ENCODE data around the gene SRP68.

Gene SRP68

DNA sequence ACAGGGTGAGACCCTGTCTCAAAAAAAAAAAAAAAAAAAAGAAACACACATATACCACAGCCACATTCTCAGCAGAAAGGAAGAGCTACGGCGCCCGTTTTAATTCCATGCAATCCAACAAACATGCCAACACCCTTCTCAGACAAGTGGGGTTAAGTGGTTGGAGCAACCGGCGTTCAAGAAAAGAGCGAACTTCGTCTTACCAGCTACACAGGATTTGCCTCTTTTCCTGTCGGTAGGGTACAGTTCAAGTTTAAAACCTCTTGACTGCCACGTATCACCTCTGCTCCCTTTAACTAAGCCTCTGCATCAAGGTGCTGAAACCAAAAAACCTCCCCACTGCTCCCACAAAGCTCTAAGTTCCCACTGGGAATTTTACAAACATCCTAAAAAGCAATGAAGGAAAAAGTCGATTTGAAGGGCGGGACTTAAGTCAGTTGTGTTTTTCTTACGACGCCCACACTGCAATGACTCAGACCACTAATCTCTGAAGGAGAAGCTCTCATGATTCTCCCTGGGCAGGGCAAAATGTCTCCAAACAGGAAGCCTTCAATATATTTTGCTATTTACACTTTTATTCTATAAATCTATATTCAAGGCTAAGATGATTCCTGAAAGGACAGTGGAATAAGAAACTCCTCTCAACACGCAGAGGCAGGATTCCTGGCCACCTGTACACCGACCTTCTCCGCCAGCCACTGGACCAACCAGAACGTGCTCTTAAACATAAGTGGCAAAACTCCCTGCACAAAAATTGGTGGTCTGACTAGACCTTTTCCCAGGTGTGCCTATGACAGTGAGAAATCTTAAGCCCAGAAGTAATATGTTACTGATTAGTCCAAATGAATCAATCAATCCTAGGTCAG lies 18.8 kb downstream of the SRP68 start:
- TF ChIP-seq POLR2AphosphoS5 (IDR thresholded peaks at IDR 0.05; ENCODE audit: low read depth, low read length) (no peak), FOXP2 (optimal IDR thresholded peaks at IDR 0.05; ENCODE audit: borderline replicate concordance, extremely low read depth, extremely low read length, insufficient read depth) (no peak), TAF1 (IDR thresholded peaks at IDR 0.05; ENCODE audit: borderline replicate concordance, insufficient read depth, low read length) (no peak), SIN3A (IDR thresholded peaks at IDR 0.05; ENCODE audit: borderline replicate concordance, insufficient read depth, low read length) (no peak)
- TF ChIP-seq, protein P1, sequence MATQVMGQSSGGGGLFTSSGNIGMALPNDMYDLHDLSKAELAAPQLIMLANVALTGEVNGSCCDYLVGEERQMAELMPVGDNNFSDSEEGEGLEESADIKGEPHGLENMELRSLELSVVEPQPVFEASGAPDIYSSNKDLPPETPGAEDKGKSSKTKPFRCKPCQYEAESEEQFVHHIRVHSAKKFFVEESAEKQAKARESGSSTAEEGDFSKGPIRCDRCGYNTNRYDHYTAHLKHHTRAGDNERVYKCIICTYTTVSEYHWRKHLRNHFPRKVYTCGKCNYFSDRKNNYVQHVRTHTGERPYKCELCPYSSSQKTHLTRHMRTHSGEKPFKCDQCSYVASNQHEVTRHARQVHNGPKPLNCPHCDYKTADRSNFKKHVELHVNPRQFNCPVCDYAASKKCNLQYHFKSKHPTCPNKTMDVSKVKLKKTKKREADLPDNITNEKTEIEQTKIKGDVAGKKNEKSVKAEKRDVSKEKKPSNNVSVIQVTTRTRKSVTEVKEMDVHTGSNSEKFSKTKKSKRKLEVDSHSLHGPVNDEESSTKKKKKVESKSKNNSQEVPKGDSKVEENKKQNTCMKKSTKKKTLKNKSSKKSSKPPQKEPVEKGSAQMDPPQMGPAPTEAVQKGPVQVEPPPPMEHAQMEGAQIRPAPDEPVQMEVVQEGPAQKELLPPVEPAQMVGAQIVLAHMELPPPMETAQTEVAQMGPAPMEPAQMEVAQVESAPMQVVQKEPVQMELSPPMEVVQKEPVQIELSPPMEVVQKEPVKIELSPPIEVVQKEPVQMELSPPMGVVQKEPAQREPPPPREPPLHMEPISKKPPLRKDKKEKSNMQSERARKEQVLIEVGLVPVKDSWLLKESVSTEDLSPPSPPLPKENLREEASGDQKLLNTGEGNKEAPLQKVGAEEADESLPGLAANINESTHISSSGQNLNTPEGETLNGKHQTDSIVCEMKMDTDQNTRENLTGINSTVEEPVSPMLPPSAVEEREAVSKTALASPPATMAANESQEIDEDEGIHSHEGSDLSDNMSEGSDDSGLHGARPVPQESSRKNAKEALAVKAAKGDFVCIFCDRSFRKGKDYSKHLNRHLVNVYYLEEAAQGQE (IDR thresholded peaks at IDR 0.05; ENCODE audit: insufficient read depth in 1 of 2, low read depth in 2 of 2, low read length in 2 of 2): no peak

DNA sequence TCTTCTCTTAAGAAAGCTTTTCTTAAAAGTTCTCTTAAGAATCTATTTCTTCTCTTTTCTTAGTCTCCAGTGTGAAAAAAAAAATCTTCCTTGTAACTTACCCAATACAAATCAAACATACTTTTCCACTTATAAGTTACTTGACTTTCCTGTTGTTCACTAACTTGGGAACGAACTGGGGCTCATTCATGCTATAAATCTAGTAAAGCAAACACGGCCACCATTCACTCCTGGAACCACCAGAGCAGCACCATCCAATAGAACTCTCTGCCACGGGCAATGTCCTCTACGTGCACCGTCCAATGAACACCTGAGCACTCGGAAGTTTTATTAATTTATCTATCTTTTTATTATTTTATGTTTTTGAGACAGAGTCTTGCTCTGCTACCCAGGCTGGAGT lies 20.8 kb downstream of the SRP68 start:
- TF ChIP-seq TAF1 (IDR thresholded peaks at IDR 0.05; ENCODE audit: borderline replicate concordance, insufficient read depth, low read length) (no peak), FOXP2 (optimal IDR thresholded peaks at IDR 0.05; ENCODE audit: borderline replicate concordance, extremely low read depth, extremely low read length, insufficient read depth) (no peak), POLR2AphosphoS5 (IDR thresholded peaks at IDR 0.05; ENCODE audit: low read depth, low read length) (no peak), SIN3A (IDR thresholded peaks at IDR 0.05; ENCODE audit: borderline replicate concordance, insufficient read depth, low read length) (no peak)
- TF ChIP-seq, protein P1 (IDR thresholded peaks at IDR 0.05; ENCODE audit: insufficient read depth in 1 of 2, low read depth in 2 of 2, low read length in 2 of 2): no peak

DNA sequence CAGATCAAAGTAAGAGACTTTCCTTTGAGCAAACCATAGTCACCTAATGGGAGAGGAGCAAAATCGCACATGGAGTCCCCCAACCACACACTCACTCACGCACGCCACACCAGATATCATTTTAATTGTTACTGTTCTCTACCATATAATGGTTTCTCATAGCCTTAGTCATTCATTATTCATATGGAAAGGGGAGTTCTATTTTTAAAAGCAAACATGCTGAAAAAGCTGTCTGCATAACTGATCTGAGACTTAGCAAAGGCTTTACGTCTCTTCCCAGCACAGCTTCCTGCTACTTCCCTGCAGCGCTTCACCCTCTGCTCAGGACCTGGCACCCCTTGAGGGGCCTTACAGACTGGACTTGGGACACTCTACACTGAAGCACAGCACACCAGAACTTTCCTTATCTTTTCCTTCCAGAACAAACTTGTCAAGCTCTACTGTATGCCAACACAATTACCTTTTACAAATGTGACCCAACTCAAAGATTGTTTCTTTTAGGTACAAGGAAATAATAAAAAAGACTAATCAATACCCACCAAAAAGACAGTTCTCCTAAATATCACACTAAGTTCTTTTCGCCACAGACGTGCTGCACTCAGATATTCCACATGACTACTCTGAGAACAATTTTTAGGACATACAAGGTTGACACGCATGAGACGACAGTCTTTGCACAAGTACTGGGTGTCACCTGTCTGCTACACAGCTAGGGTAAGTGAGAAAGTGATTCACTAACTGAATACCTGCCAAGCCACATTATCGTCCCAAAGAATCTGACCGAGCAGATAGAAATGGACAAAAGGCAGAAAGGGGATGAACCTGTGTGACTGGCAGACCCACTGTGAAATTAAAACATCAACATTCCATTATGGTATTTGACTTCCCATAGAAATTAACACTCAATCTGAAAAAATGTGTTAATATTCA lies 21.5 kb downstream of the SRP68 start:
- TF ChIP-seq, protein P1 (IDR thresholded peaks at IDR 0.05; ENCODE audit: insufficient read depth in 1 of 2, low read depth in 2 of 2, low read length in 2 of 2): no peak
- TF ChIP-seq TAF1 (IDR thresholded peaks at IDR 0.05; ENCODE audit: borderline replicate concordance, insufficient read depth, low read length) (no peak), SIN3A (IDR thresholded peaks at IDR 0.05; ENCODE audit: borderline replicate concordance, insufficient read depth, low read length) (no peak), POLR2AphosphoS5 (IDR thresholded peaks at IDR 0.05; ENCODE audit: low read depth, low read length) (no peak), FOXP2 (optimal IDR thresholded peaks at IDR 0.05; ENCODE audit: borderline replicate concordance, extremely low read depth, extremely low read length, insufficient read depth) (no peak)

DNA sequence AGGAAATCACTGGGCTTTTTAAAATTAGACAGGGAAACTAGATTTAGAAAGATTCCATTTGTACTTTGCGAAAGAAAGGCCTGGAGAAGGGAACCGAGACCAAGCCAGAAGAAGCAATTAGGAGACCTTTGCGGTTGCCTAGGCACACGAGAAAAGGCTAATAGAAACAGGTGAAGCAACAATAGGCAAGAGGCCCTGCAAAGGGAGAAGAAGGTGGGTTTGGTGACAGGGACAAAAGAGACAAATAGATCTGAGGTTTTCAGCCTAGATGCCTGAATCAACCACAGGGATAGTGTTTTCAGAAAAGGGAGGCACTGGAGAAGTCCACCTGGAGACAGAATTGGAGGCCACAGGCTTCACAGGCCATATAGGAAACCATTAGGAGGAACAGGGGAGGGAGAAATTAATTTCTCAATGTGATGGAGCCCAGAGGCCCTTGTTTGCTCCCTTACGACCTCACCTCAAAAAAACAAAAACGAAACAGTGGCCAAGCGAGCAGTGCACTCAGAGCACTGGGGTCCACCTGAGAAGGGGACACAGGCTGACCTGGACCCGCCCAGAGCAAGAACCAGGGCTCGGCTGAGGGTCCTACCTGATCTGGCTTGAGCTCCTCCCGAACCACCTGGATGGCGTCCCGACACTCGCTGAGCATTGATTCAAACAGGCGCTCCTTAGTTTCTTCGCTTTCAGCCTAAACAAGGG lies 22.3 kb downstream of the SRP68 start:
- TF ChIP-seq POLR2AphosphoS5 (IDR thresholded peaks at IDR 0.05; ENCODE audit: low read depth, low read length) (no peak), TAF1 (IDR thresholded peaks at IDR 0.05; ENCODE audit: borderline replicate concordance, insufficient read depth, low read length) (no peak), FOXP2 (optimal IDR thresholded peaks at IDR 0.05; ENCODE audit: borderline replicate concordance, extremely low read depth, extremely low read length, insufficient read depth) (no peak), SIN3A (IDR thresholded peaks at IDR 0.05; ENCODE audit: borderline replicate concordance, insufficient read depth, low read length) (no peak)
- TF ChIP-seq, protein P1 (IDR thresholded peaks at IDR 0.05; ENCODE audit: insufficient read depth in 1 of 2, low read depth in 2 of 2, low read length in 2 of 2): no peak
